ENCODE results near the gene NAALADL2.

Gene NAALADL2

GRCh38 chr3:175329373-175329772 is 470.2 kb downstream of the NAALADL2 start:
- no peak overlapping the region for H3K4me3 ChIP-seq
- H3K27me3 ChIP-seq, result no peaks in the 10 kb centered on the region
- H3K4me1 ChIP-seq, result peaks cover 0 to 6% (median 0%) of the 10 kb centered on the region in 4 donors
- TF ChIP-seq, protein P1, sequence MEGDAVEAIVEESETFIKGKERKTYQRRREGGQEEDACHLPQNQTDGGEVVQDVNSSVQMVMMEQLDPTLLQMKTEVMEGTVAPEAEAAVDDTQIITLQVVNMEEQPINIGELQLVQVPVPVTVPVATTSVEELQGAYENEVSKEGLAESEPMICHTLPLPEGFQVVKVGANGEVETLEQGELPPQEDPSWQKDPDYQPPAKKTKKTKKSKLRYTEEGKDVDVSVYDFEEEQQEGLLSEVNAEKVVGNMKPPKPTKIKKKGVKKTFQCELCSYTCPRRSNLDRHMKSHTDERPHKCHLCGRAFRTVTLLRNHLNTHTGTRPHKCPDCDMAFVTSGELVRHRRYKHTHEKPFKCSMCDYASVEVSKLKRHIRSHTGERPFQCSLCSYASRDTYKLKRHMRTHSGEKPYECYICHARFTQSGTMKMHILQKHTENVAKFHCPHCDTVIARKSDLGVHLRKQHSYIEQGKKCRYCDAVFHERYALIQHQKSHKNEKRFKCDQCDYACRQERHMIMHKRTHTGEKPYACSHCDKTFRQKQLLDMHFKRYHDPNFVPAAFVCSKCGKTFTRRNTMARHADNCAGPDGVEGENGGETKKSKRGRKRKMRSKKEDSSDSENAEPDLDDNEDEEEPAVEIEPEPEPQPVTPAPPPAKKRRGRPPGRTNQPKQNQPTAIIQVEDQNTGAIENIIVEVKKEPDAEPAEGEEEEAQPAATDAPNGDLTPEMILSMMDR (IDR thresholded peaks at IDR 0.05), result no peak
- H3K27ac ChIP-seq, result no peak overlapping the region
- no peak for DNase-seq
- H3K36me3 ChIP-seq, result no peaks in the 10 kb centered on the region
- no peaks in the 10 kb centered on the region for H3K9me3 ChIP-seq
- intact Hi-C loops (cut with DNase I; ENCODE audit: low total_unique reads), result no loop called here

DNA sequence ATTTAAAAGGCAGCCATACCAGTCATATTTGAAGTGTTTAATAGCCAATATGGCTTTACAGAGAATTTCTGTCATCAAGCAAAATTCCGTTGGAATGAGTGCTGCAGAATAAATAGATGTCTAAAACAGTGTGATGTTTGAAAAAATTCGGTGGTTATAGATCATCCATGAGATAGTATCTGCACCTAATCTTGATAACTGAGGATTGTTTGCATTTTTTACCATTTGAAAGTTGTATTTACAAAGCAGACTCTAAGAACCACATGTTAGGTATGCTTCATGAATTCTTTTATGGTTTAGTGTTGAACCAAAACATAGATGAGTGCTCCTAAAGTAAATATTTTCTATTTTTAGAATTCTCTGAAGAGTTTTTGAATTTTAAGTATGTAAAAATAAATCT is 476.1 kb downstream of the NAALADL2 start:
- H3K9me3 ChIP-seq, result no peaks in the 10 kb centered on the region
- no peak overlapping the region for H3K4me3 ChIP-seq
- TF ChIP-seq, protein P1 (IDR thresholded peaks at IDR 0.05), result no peak
- peaks cover 0 to 24% (median 4%) of the 10 kb centered on the region in 4 donors for H3K4me1 ChIP-seq
- H3K27ac ChIP-seq, result no peak overlapping the region
- intact Hi-C loops (cut with DNase I; ENCODE audit: low total_unique reads), result no loop called here
- H3K36me3 ChIP-seq, result no peaks in the 10 kb centered on the region
- no peaks in the 10 kb centered on the region for H3K27me3 ChIP-seq
- DNase-seq, result no peak

DNA sequence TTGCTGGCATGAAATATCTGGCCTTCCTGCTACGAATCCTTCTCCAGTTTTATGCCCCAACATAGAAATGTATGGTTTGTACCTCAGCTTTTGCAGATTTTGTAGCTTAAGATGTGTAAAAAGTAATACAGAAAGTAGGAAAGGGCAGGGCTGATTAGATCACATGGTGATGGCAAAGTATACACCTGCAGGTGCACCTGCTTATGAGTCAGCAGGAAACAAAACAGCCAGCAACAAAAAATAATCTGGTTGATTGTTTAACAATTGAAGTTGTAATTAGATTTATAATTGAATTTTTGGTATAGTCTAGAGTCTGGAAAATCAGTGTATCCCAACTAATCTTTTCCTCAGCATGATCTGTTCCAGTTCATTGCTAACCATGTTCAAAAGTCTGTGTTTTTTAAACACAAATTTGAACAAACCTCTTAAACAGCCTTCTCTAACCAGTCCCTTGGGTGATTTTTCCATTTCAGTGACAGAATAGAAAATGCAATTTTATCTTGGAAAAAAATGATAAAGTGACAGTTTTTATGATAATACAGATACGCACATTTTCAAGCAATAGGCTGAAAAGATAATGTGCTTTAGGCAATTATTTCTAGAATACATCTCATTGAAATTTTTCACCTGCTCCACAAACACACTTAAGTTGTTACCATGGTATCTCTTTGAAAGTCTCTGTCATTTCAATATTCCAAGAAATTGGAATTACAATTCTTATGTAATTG is 477.4 kb downstream of the NAALADL2 start:
- H3K27ac ChIP-seq, result no peak overlapping the region
- no peak for DNase-seq
- no peak overlapping the region for H3K4me3 ChIP-seq
- H3K36me3 ChIP-seq, result no peaks in the 10 kb centered on the region
- peaks cover 0 to 24% (median 4%) of the 10 kb centered on the region in 4 donors for H3K4me1 ChIP-seq
- H3K27me3 ChIP-seq, result no peaks in the 10 kb centered on the region
- H3K9me3 ChIP-seq, result no peaks in the 10 kb centered on the region
- TF ChIP-seq, protein P1 (IDR thresholded peaks at IDR 0.05), result no peak
- intact Hi-C loops (cut with DNase I; ENCODE audit: low total_unique reads), result no loop called here

GRCh38 chr3:175337631-175338030 is 478.5 kb downstream of the NAALADL2 start:
- Histone ChIP-seq H3K36me3 (no peaks in the 10 kb centered on the region), H3K4me1 (peaks cover 0 to 24% (median 4%) of the 10 kb centered on the region in 4 donors), H3K4me3 (no peak overlapping the region), H3K27ac (no peak overlapping the region), H3K9me3 (no peaks in the 10 kb centered on the region), H3K27me3 (no peaks in the 10 kb centered on the region)
- intact Hi-C loops (cut with DNase I; ENCODE audit: low total_unique reads), result no loop called here
- TF ChIP-seq, protein P1 (IDR thresholded peaks at IDR 0.05), result no peak
- DNase-seq, result no peak

DNA sequence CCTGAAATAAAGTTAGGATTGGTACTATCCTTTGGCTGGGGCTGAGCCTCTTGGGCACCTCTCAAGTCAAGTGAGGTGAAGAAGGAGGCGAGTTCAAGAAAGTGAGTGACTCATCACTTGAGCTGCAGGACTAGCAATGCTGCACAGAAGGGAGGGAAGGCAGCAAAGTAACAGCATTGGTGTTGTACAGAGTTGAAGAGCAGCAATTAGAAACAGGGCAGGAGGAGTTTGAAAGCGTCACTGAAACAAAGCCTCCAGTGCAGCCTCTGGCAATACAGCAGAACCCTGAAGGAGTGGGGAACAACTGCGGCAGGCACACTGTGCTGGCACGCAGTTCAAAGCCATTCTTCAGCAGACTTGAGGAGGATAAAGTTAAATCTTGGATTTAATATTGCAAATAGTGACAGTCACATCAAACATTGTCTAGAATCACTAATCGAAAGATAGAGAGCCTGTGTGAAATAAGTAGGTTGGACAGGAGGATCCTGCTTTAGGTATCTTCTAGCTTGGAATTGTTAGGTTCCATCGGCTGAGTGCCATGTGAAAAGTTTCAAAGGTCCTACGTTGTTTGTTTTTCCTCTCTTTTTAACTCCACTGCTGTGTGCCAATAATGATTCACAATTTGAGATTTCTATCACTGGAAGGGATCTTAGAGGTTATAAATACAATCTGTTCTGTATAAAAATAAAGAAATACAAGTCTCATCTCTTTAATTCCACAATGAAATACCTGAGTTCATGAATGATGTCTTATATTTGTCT is 479.8 kb downstream of the NAALADL2 start:
- Histone ChIP-seq H3K4me1 (peaks cover 0 to 24% (median 4%) of the 10 kb centered on the region in 4 donors), H3K36me3 (no peaks in the 10 kb centered on the region), H3K27me3 (no peaks in the 10 kb centered on the region), H3K27ac (no peak overlapping the region), H3K4me3 (no peak overlapping the region), H3K9me3 (no peaks in the 10 kb centered on the region)
- peak; percentile 36 to 67 for DNase-seq
- TF ChIP-seq, protein P1 (IDR thresholded peaks at IDR 0.05), result no peak
- intact Hi-C loops (cut with DNase I; ENCODE audit: low total_unique reads), result no loop called here

All from tibial artery (tissue), 4 donors.